ENCODE data around the gene TEP1.
A peak's percentile ranks its signal among the peaks of the same experiment; 100 is the strongest.
"Not testable (repeated sequence)": the region's sequence is repeated elsewhere in the genome, so short reads cannot be mapped to it uniquely, and the experiment has no call there.

Gene TEP1

GRCh38 chr14:20386276-20386855, 26.9 kb downstream of the TEP1 start:
- no peak for DNase-seq (ENCODE audit: low spot score)

- no peak for DNase-seq (ENCODE audit: low spot score)
Observed at GRCh38 chr14:20384886-20385285, 28.4 kb downstream of the TEP1 start.

- DNase-seq (ENCODE audit: low spot score), result no peak
Observed at GRCh38 chr14:20384321-20384720, 29.0 kb downstream of the TEP1 start.

- no peak for DNase-seq (ENCODE audit: low spot score)
Observed at GRCh38 chr14:20383636-20384035, 29.7 kb downstream of the TEP1 start.

GRCh38 chr14:20383032-20383431, 30.3 kb downstream of the TEP1 start:
- DNase-seq (ENCODE audit: low spot score), result no peak

- no peak for DNase-seq (ENCODE audit: low spot score)
Observed at GRCh38 chr14:20382526-20382925, 30.8 kb downstream of the TEP1 start.

- DNase-seq (ENCODE audit: low spot score), result no peak
Observed at GRCh38 chr14:20381341-20381740, 32.0 kb downstream of the TEP1 start.

GRCh38 chr14:20380681-20381080, 32.6 kb downstream of the TEP1 start:
- no peak for DNase-seq (ENCODE audit: low spot score)

- DNase-seq (ENCODE audit: low spot score), result no peak
Observed at GRCh38 chr14:20379743-20380142, 33.6 kb downstream of the TEP1 start.

- DNase-seq (ENCODE audit: low spot score), result no peak
Observed at GRCh38 chr14:20377171-20377570, 36.1 kb downstream of the TEP1 start.

- no peak for DNase-seq (ENCODE audit: low spot score)
Observed at GRCh38 chr14:20376071-20376588, 37.2 kb downstream of the TEP1 start.

GRCh38 chr14:20375471-20375870, 37.8 kb downstream of the TEP1 start:
- DNase-seq (ENCODE audit: low spot score), result no peak

- DNase-seq (ENCODE audit: low spot score), result no peak
Observed at GRCh38 chr14:20372796-20373195, 40.5 kb downstream of the TEP1 start.

- no peak for DNase-seq (ENCODE audit: low spot score)
Observed at GRCh38 chr14:20365928-20366327, 47.4 kb downstream of the TEP1 start.

GRCh38 chr14:20358474-20358873, 54.8 kb downstream of the TEP1 start:
- not testable (repeated sequence) for DNase-seq (ENCODE audit: low spot score)

GRCh38 chr14:20356422-20356821, 56.9 kb downstream of the TEP1 start:
- DNase-seq (ENCODE audit: low spot score), result no peak

GRCh38 chr14:20350860-20351259, 62.4 kb downstream of the TEP1 start:
- no peak for DNase-seq (ENCODE audit: low spot score)

- DNase-seq (ENCODE audit: low spot score), result no peak
Observed at GRCh38 chr14:20350282-20350681, 63.0 kb downstream of the TEP1 start.

GRCh38 chr14:20347747-20348146, 65.6 kb downstream of the TEP1 start:
- no peak for DNase-seq (ENCODE audit: low spot score)

- no peak for DNase-seq (ENCODE audit: low spot score)
Observed at GRCh38 chr14:20346713-20347112, 66.6 kb downstream of the TEP1 start.

GRCh38 chr14:20345366-20345765, 67.9 kb downstream of the TEP1 start:
- no peak for DNase-seq (ENCODE audit: low spot score)

GRCh38 chr14:20343862-20344220, 69.5 kb downstream of the TEP1 start:
- no peak for DNase-seq (ENCODE audit: low spot score)

- peak; percentile 99 for DNase-seq (ENCODE audit: low spot score)
Observed at GRCh38 chr14:20343092-20343861, 70.0 kb downstream of the TEP1 start, which contains the start of gene PARP2. Gene PARP2, plus strand, starts transcription at chr14:20343635. Its CDS starts 7 bp downstream, at chr14:20343642.

- DNase-seq (ENCODE audit: low spot score), result no peak
Observed at GRCh38 chr14:20341646-20342045, 71.7 kb downstream of the TEP1 start.

Measured in SW480 (cell line).